HG03432 (cell line): Measurements from ENCODE around the gene CPHXL2.

Source experiments
- ATAC-seq: cut with Tn5 transposase; IDR thresholded peaks from one replicate; pipeline ENCODE4 v1.9.1; 2021; ENCODE audit warnings: mild to moderate bottlenecking, moderate library complexity; ENCODE audit not compliant: unreplicated experiment

CPHXL2 gene

DNA sequence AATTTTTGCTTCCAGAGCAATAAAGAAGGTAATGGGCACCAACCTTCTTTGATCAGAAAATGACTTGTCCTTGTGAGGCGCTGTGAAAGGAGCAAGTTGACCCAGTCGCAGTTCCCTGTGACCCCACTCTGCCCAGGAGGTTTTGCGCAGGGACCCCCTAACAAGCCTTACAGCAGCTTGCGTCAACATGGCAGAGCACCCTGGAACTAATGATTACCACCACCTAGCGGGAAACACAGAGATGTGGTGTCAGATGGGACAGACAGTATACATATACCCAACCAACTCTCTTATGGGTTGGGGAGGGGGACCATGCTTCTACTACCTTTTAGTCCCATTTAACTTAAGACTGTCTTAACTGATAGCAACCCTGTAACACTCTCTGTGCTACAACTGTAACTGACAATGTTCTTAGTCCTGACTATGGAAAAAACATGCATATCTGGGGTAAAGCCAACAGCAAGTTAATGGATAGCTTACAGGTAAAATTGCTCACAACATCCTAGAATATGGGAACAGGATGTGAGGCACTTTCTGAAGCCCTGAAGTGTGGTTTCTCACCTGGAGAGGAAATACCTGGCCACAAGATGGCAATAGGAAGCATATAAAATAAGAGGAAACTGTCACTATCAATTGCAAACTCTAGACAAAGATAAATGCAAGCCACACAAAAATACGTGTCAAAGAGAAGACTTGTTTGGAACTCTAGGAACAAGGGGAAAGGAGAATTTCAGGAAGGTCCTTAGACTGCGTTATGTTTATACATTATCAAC is 32.4 kb downstream of the CPHXL2 start:
- ATAC-seq = no peak

- no peak for ATAC-seq
Measured at GRCh38 chr16:75640598-75640997, 36.2 kb downstream of the CPHXL2 start.

GRCh38 chr16:75635036-75635435 is 41.8 kb downstream of the CPHXL2 start:
- no peak for ATAC-seq

DNA sequence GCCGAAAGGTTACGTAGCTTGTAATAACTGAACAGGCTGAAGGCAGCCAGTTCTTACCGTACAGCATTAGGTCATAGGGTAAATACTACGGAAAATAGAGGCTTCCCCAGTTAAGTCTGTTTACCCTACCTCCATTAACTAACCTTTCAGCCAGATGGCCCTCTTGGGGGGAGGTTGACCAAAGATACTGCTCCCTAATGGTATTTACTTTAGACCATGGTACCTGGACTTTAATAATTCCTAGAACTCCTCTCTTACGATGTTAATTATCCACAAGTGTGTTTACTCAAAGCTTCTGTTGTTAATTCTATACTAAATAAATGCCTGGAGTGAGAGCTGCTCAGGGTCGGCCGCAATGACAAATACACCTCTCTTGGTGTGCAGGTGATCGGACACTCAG is 44.0 kb downstream of the CPHXL2 start:
- no peak for ATAC-seq

DNA sequence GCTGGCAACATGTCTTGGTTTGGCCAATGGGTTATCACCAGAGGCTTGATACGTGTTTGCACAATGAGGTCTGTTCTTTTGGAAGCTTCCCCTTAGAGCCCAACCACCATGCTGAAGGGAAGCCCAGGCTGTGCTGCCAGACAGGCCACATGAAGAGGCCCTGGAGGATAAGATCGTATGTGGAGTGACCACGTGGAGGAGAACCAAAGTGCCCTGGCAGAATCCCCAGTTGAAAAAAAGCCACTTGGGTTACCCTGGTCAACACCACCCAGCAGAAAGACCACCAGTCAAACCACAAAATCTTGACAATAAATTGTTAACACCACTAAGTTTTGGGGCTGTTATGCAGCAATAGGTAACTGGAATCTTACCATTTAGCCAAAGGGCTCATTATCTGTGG is 46.8 kb downstream of the CPHXL2 start:
- no peak for ATAC-seq

- ATAC-seq = no peak
Measured at GRCh38 chr16:75629132-75629531, 47.7 kb downstream of the CPHXL2 start.

DNA sequence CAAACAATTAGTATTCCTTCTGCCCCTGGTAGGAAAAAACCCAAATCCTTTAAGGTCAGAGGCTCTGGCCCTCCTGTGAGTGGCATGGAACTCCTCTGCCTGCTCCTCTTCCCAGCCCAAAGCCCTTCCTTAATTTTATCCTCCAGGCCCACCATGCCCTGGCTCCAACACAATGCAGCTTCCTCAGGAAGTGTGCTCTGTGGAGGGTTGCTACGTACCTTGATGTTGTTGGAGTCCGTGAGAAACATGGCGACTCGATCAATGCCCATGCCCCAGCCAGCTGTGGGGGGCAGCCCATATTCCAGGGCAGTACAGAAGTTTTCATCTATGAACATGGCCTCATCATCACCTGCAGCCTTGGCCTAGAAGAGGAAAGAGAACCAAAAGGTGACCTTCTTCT is 48.5 kb downstream of the CPHXL2 start:
- no peak for ATAC-seq

DNA sequence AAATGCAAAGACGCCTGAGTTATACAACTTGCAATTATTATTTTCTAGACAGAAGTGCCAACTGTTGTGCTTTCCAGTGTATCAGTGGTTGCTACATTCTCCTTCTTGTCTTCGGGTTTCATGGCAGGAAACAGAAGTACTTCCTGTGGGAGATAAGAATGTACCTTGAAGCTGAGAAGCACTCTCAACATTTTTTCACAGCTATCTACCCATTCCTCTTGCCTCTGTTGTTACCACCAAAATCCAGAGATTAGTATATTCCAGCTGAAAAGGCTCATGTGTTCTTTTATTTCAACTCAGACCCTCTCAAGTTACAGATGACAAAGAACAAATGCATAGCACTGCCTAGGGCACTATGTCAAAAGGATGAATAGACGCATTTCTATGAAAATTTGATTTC is 49.0 kb downstream of the CPHXL2 start:
- ATAC-seq = no peak

DNA sequence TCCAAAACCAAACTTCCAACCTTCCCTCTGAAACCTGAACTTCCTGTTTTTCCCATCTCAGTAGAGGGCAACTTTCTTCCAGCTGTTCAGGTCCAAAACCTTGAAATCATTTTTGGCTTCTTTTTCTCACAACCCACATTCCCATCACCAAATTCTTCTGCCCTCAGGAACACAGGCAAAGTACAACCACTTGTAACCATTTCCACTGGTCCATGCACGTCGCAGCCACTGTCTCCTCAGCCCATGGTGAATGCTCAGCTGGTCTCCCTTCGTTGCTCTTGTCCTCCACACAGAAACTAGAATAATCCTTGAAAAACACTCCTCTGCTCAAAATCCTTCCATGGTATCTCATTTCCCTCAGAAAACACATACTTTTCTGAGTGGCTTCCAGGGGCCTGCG is 50.0 kb downstream of the CPHXL2 start:
- no peak for ATAC-seq

DNA sequence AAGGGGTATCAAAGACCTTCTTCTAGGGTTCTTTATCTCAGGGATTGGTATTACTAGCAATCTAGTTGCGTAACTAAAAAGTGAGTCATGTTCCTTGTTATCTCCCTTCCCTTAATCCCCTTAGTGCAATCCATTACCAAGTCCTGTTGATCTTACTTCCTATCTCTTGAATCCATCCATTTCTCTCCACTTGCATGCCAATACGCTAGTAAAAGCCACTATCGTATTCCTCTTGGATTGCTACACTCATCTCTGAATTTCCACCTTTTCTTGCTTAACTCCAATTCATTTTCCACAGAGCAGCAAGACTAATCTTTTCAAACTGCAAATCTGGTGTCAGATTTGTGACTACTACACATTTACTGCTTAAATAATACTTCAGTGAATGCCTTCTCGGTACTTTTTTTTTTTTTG is 51.9 kb downstream of the CPHXL2 start:
- ATAC-seq = no peak

DNA sequence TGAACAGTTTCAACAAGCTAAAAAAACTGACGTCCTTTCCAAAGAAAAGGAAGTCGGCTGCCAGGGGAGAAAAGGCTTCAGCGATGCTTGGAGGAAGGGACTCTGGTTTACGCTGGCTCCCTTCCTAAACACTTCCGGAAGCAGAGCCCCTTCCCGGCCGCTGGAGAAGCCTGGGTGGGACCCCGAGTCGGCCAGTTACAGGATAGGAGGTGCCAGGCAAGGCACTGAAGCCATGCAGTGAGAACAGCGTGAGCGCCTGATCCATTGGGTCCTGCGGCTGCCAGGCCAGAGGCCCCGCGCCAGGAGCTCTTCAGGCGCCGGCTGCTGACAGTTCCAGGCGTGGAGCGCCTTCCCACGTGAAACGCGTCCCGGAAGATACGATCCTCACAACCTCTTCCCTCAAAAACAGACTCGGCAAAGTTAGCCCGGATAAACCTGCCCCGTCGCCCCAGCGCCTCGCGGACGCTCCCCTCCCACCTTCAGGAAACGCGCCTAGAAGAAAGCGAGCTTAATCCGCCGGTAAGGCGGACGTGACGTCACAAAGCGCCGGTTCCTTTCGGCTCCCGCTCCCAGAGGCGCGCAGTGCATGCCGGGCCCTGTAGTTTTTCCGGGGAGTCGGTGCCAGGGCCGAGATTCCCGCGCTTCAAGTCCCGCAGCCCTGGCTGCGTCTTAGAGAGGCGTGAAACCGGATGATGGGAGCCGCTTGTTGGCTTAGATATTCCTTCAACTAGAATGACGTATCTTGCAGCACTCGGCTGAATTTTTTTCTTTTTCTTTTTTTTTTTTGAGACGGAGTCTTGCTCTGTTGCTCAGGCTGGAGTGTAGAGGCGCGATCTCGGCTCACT is 53.8 kb downstream of the CPHXL2 start, which contains the start of gene ADAT1:
TSS of gene ADAT1 (minus strand) at position 521 of the 845 bp plus-strand sequence. CDS start 2,482 bp downstream, outside the sequence.
- peak; percentile 97 for ATAC-seq

GRCh38 chr16:75621170-75621477 is 55.7 kb downstream of the CPHXL2 start:
- no peak for ATAC-seq

DNA sequence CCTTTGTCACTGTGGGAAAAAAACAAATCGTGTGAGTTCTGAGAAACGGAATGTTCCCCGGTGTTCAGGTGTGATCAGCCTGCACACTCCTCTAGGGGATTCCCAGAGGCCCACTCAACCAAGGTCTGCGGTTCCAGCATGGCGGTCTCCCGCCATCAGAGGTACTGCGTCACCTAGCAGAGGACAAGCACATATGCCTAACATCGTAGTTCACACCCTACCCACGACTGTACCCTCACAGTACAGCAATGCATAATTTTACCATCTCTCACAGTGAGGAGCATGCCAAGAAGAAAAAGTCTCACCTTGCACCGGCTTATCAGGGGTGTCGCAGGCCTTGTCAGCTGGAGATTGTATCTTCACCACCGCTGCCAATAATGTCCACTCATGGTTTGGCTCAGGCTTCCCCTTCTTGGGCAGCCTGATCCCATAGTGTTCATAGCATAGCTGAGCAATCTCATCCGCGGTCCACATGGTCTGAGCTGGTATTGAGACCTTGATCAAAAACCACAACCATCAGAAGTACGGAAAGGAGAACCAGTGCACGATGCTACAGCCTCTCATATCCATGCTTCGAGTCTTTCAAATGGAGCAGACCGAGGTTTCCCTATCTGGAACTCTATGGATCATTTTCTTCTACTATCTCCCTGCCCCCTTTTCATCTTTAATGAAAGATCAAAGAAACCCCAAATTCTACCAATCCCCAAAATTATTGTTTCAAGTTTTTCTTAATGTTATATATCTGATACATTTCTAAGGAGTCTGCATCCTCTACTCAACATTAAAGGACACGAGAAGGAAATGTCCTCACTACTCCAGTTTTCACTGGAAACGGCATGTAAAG is 56.3 kb downstream of the CPHXL2 start:
- ATAC-seq = no peak

GRCh38 chr16:75618780-75619179 is 58.0 kb downstream of the CPHXL2 start:
- ATAC-seq = no peak

DNA sequence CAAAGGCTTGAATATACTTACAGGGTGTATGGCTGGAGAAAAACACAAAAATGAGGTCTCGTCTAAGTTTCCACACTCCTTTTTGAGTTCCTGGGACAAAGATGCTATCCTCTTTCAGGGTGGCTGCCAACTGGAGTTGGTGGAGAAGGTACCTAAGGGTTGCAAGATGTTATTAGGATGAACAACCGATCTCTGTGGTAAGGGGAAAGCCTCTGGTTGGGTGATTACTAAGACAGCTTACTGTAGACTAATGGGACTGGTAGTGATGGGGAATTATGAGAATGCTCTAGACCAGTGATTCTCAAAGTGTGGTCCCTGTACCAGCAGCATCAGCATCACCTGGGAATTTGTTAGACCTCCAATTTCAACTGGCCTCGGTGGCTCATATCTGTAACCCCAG is 59.7 kb downstream of the CPHXL2 start:
- ATAC-seq = no peak

- ATAC-seq = no peak
Measured at GRCh38 chr16:75616521-75617010, 60.2 kb downstream of the CPHXL2 start.

DNA sequence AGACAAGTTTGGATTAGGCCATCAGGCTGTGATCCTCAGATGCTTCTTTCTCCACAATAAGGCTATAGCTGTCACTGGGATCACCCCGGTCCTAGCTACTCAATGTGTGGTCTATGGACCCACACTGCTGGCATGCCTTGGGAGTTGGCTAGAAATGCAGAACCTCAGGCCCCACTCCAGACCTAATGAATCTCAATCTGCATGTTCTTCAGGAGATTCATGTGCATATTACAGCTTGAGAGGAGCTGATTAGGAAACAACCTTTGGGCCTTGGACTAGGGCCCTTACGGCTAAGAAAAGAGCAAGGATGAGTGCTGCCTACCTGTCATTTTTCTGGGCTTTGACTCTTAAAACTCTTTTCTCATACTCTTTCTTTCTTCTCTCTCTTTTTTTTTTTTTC is 61.2 kb downstream of the CPHXL2 start:
- ATAC-seq = no peak

DNA sequence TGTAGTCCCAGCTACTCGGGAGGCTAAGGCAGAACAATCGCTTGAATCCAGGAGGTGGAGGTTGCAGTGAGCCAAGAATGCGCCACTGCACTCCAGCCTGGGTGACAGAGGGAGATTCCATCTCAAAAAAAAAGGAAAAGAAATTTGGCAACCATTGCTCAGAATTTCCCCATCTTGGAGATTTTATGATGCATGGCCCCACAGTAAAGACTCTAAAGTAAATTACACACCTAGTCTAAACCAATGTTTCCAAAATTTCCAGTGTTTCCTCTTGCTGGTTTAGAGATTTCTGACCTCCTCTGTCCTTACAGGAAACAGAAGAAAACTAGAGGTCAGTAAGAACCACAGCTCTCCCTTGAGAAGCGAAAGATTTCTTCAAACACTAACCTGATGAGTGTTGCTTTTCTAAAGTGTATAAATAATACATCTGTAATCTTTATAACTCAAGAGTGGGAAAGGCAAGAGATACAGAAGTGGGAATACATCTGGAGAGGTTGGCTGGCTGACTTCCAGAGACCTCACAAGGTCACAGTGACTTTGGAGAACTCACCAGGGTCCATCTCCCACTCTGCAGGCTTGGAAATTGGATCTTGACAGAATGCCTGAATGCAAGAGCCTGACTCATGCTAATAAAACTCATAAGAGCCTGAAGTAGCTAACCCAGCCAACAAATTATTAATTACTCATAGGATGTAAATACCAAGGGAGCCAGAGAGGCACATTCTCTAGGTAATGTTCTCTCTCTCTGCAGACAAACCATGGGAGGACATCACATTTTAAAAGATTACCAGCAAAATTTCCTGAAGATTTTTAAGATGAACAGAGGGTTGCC is 62.5 kb downstream of the CPHXL2 start:
- ATAC-seq = no peak
